HG02759 (cell line): Measurements from ENCODE around the gene FOXI1.
A peak's percentile ranks its signal among the peaks of the same experiment; 100 is the strongest.
"Not testable (repeated sequence)": the region's sequence is repeated elsewhere in the genome, so short reads cannot be mapped to it uniquely, and the experiment has no call there.

ENCODE experiments used
- ATAC-seq: cut with Tn5 transposase; IDR thresholded peaks from one replicate; pipeline ENCODE4 v1.9.1; 2021; ENCODE audit warnings: mild to moderate bottlenecking, moderate library complexity; ENCODE audit not compliant: unreplicated experiment

The FOXI1 gene

GRCh38 chr5:170092455-170093101 lies 13.1 kb upstream of the FOXI1 start:
- no peak for ATAC-seq

GRCh38 chr5:170094329-170094728 lies 11.4 kb upstream of the FOXI1 start:
- not testable (repeated sequence) for ATAC-seq

GRCh38 chr5:170095646-170096045 lies 10.1 kb upstream of the FOXI1 start:
- ATAC-seq = no peak

GRCh38 chr5:170097934-170098333 lies 7.8 kb upstream of the FOXI1 start:
- ATAC-seq = no peak

GRCh38 chr5:170100066-170100943 lies 5.4 kb upstream of the FOXI1 start:
- peak; percentile 60 for ATAC-seq

- no peak for ATAC-seq
Measured at GRCh38 chr5:170103447-170103846, 2.2 kb upstream of the FOXI1 start.

- ATAC-seq = no peak
Measured at GRCh38 chr5:170104299-170104698, 1.4 kb upstream of the FOXI1 start.

GRCh38 chr5:170104710-170105109 lies 987 bp upstream of the FOXI1 start:
- ATAC-seq = no peak

GRCh38 chr5:170107674-170108073 lies 2.0 kb downstream of the FOXI1 start:
- no peak for ATAC-seq

GRCh38 chr5:170108266-170108785 lies 2.6 kb downstream of the FOXI1 start:
- ATAC-seq = no peak

- ATAC-seq = no peak
Measured at GRCh38 chr5:170109059-170110031, 3.6 kb downstream of the FOXI1 start.

- ATAC-seq = no peak
Measured at GRCh38 chr5:170110403-170111087, 4.8 kb downstream of the FOXI1 start.

GRCh38 chr5:170111088-170111785 lies 5.5 kb downstream of the FOXI1 start:
- no peak for ATAC-seq

- no peak for ATAC-seq
Measured at GRCh38 chr5:170112876-170113521, 7.3 kb downstream of the FOXI1 start.

GRCh38 chr5:170113522-170113900 lies 7.8 kb downstream of the FOXI1 start:
- no peak for ATAC-seq

- ATAC-seq = no peak
Measured at GRCh38 chr5:170114271-170114670, 8.6 kb downstream of the FOXI1 start.

- no peak for ATAC-seq
Measured at GRCh38 chr5:170115925-170116324, 10.2 kb downstream of the FOXI1 start.

GRCh38 chr5:170117736-170118135 lies 12.0 kb downstream of the FOXI1 start:
- ATAC-seq = no peak

GRCh38 chr5:170120576-170120975 lies 14.9 kb downstream of the FOXI1 start:
- ATAC-seq = no peak
